GM10266 (cell line): ENCODE measurements around the gene POTEG.
"Not testable (repeated sequence)": the region's sequence is repeated elsewhere in the genome, so short reads cannot be mapped to it uniquely, and the experiment has no call there.

ENCODE experiments used
- DNase-seq: peaks from one replicate; pipeline ENCODE4 v3.0.0; 2012; ENCODE audit errors: extremely low spot score

POTEG gene

GRCh38 chr14:19434241-19434640 lies at the start of gene POTEG:
Gene POTEG, minus strand, starts transcription at chr14:19434341. Its CDS starts 52 bp downstream, at chr14:19434289.
- DNase-seq, result not testable (repeated sequence)

GRCh38 chr14:19482093-19482492 lies 48.0 kb upstream of the POTEG start:
- not testable (repeated sequence) for DNase-seq

GRCh38 chr14:19481421-19481820 lies 47.3 kb upstream of the POTEG start:
- DNase-seq, result not testable (repeated sequence)

GRCh38 chr14:19480491-19480890 lies 46.4 kb upstream of the POTEG start:
- DNase-seq, result not testable (repeated sequence)

GRCh38 chr14:19445761-19446160 lies 11.6 kb upstream of the POTEG start:
- not testable (repeated sequence) for DNase-seq

- not testable (repeated sequence) for DNase-seq
Observed at GRCh38 chr14:19439826-19440225, 5.7 kb upstream of the POTEG start.

GRCh38 chr14:19439219-19439618 lies 5.1 kb upstream of the POTEG start:
- not testable (repeated sequence) for DNase-seq

GRCh38 chr14:19437126-19437443 lies 2.9 kb upstream of the POTEG start:
- not testable (repeated sequence) for DNase-seq

GRCh38 chr14:19436311-19437125 lies 2.4 kb upstream of the POTEG start:
- not testable (repeated sequence) for DNase-seq

- not testable (repeated sequence) for DNase-seq
Observed at GRCh38 chr14:19435852-19436251, 1.7 kb upstream of the POTEG start.

- DNase-seq, result not testable (repeated sequence)
Observed at GRCh38 chr14:19434891-19435290, 750 bp upstream of the POTEG start.

- DNase-seq, result not testable (repeated sequence)
Observed at GRCh38 chr14:19433765-19434164, 376 bp downstream of the POTEG start.

- not testable (repeated sequence) for DNase-seq
Observed at GRCh38 chr14:19408519-19408918, 25.6 kb downstream of the POTEG start.

- not testable (repeated sequence) for DNase-seq
Observed at GRCh38 chr14:19402097-19402496, 32.0 kb downstream of the POTEG start.

GRCh38 chr14:19394727-19395126 lies 39.4 kb downstream of the POTEG start:
- not testable (repeated sequence) for DNase-seq

- DNase-seq, result not testable (repeated sequence)
Observed at GRCh38 chr14:19390230-19390629, 43.9 kb downstream of the POTEG start.

- not testable (repeated sequence) for DNase-seq
Observed at GRCh38 chr14:19388741-19389140, 45.4 kb downstream of the POTEG start.

GRCh38 chr14:19386996-19387395 lies 47.1 kb downstream of the POTEG start:
- DNase-seq, result not testable (repeated sequence)

- DNase-seq, result not testable (repeated sequence)
Observed at GRCh38 chr14:19386309-19386708, 47.8 kb downstream of the POTEG start.

- not testable (repeated sequence) for DNase-seq
Observed at GRCh38 chr14:19384088-19384781, 49.9 kb downstream of the POTEG start.

GRCh38 chr14:19383008-19383584 lies 51.0 kb downstream of the POTEG start:
- DNase-seq, result not testable (repeated sequence)

- DNase-seq, result not testable (repeated sequence)
Observed at GRCh38 chr14:19380137-19380536, 54.0 kb downstream of the POTEG start.
